Activated gamma-delta T cell treated with Interleukin-2 at 50 U/mL for 16 hours (primary cell): Measurements from ENCODE around the gene XPNPEP2.

ENCODE experiments used
- DNase-seq: peaks from one replicate; pipeline ENCODE4 v3.0.0-alpha.2; 2020

Gene XPNPEP2

GRCh38 chrX:129800186-129800585 is 61.4 kb downstream of the XPNPEP2 start:
- no peak for DNase-seq

- no peak for DNase-seq
Observed at GRCh38 chrX:129802863-129803262, 64.1 kb downstream of the XPNPEP2 start.

GRCh38 chrX:129804806-129805205 is 66.0 kb downstream of the XPNPEP2 start:
- DNase-seq = no peak

GRCh38 chrX:129808158-129808828 is 69.5 kb downstream of the XPNPEP2 start:
- no peak for DNase-seq

GRCh38 chrX:129808829-129809796 is 70.3 kb downstream of the XPNPEP2 start:
- no peak for DNase-seq

GRCh38 chrX:129813662-129814368 is 75.0 kb downstream of the XPNPEP2 start:
- no peak for DNase-seq

- DNase-seq = no peak
Observed at GRCh38 chrX:129818123-129818522, 79.3 kb downstream of the XPNPEP2 start.
